HG02884 (cell line): ENCODE measurements around the gene GLOD5.

Source experiments
- ATAC-seq: cut with Tn5 transposase; IDR thresholded peaks from one replicate; pipeline ENCODE4 v1.9.1; 2021; ENCODE audit warnings: mild to moderate bottlenecking, moderate library complexity; ENCODE audit not compliant: unreplicated experiment

GLOD5 gene

GRCh38 chrX:48761674-48762471 is at the start of gene GLOD5:
Gene GLOD5, plus strand, starts transcription at chrX:48761747. Its CDS starts 44 bp downstream, at chrX:48761791.
- ATAC-seq: no peak

GRCh38 chrX:48711929-48712505 is 49.5 kb upstream of the GLOD5 start:
- ATAC-seq: no peak

- no peak for ATAC-seq
Measured at GRCh38 chrX:48713847-48714246, 47.7 kb upstream of the GLOD5 start.

- no peak for ATAC-seq
Measured at GRCh38 chrX:48714573-48714972, 47.0 kb upstream of the GLOD5 start.

- no peak for ATAC-seq
Measured at GRCh38 chrX:48715072-48715471, 46.5 kb upstream of the GLOD5 start.

GRCh38 chrX:48715876-48716502 is 45.6 kb upstream of the GLOD5 start:
- no peak for ATAC-seq

GRCh38 chrX:48719958-48720357 is 41.6 kb upstream of the GLOD5 start:
- ATAC-seq: no peak

GRCh38 chrX:48720577-48721250 is 40.8 kb upstream of the GLOD5 start:
- no peak for ATAC-seq

- ATAC-seq: no peak
Measured at GRCh38 chrX:48721916-48722315, 39.6 kb upstream of the GLOD5 start.

GRCh38 chrX:48726596-48726995 is 35.0 kb upstream of the GLOD5 start:
- ATAC-seq: no peak

- ATAC-seq: no peak
Measured at GRCh38 chrX:48728653-48729052, 32.9 kb upstream of the GLOD5 start.

- ATAC-seq: no peak
Measured at GRCh38 chrX:48736303-48736702, 25.2 kb upstream of the GLOD5 start.

- ATAC-seq: no peak
Measured at GRCh38 chrX:48736878-48737212, 24.7 kb upstream of the GLOD5 start.

- peak; percentile 98 for ATAC-seq
Measured at GRCh38 chrX:48737213-48737938, 24.2 kb upstream of the GLOD5 start.

- ATAC-seq: no peak
Measured at GRCh38 chrX:48737940-48738339, 23.6 kb upstream of the GLOD5 start.

GRCh38 chrX:48741834-48742233 is 19.7 kb upstream of the GLOD5 start:
- no peak for ATAC-seq

- no peak for ATAC-seq
Measured at GRCh38 chrX:48745222-48745621, 16.3 kb upstream of the GLOD5 start.

GRCh38 chrX:48747415-48748016 is 14.0 kb upstream of the GLOD5 start:
- no peak for ATAC-seq

- ATAC-seq: no peak
Measured at GRCh38 chrX:48749182-48749581, 12.4 kb upstream of the GLOD5 start.

GRCh38 chrX:48751343-48751742 is 10.2 kb upstream of the GLOD5 start:
- ATAC-seq: no peak

- no peak for ATAC-seq
Measured at GRCh38 chrX:48752498-48752897, 9.0 kb upstream of the GLOD5 start.
